ENCODE measurements around the gene RWDD1.
A peak's percentile ranks its signal among the peaks of the same experiment; 100 is the strongest.

The RWDD1 gene

DNA sequence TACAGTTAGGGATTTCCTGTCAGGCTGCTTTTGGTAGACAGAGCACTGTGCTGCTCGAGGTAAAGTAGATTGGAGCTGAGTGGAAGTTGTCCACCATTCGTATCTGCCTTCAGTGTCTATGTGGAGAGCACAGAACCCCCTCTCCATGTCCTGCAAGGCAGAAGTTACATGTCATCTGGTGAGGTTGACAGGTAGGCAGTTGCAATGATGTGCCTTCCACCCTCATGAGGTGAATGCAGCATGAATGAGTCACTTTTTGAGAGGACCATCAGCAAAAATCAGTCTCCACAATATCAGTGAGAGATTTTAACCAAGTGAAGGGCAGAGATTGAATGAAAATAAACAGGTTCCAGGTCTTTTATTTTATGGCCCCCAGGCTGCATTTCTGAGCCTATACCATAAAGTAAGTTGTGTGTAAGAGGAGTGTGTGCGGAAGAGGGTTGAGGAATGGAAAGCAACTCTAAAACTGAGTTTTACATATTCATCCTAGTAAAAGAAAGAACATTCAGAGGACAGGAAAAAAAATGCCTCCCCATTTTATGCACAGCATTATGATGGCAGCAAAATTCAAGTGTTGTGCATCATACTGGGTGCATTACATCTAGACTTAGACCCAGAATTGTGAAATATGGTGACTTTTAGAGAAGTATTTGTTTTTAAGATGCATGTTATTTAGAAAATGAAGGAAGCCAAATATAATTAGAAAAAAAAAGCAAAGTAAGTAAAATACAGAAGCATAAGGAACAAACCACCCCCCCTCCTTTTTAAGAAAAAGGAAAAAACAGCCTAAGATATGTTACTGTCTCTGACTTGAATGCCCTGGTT lies 41.6 kb upstream of the RWDD1 start:
- H2BK5ac ChIP-seq (ENCODE audit: low read length), result no peak overlapping the region
- H2AK5ac ChIP-seq (ENCODE audit: low read length), result peak overlapping the region; percentile 64
- H3K79me1 ChIP-seq (ENCODE audit: low read length), result no peaks in the 10 kb centered on the region
- H3K4ac ChIP-seq (ENCODE audit: low read depth, low read length), result no peak overlapping the region
- H3K36me3 ChIP-seq (ENCODE audit: control insufficient read depth, insufficient read depth, low read length), result no peaks in the 10 kb centered on the region
- no peak overlapping the region for H3K27ac ChIP-seq (ENCODE audit: low read depth, low read length)
- no peak overlapping the region for H3K18ac ChIP-seq (ENCODE audit: low read length)
- no peak overlapping the region for H3K23ac ChIP-seq (ENCODE audit: low read length)
- peaks cover 8% of the 10 kb centered on the region for H3K4me1 ChIP-seq (ENCODE audit: control insufficient read depth, low read depth, low read length)
- H3K9ac ChIP-seq (ENCODE audit: low read length), result peak overlapping the region; percentile 1
- WGBS (ENCODE audit: extremely low coverage, insufficient coverage, low lambda C conversion rate), result no CpG with 5 or more reads among the region's 3 CpGs
- H3K4me3 ChIP-seq (ENCODE audit: low read length), result no peak overlapping the region
- H4K5ac ChIP-seq (ENCODE audit: low read length), result no peak overlapping the region
- peak overlapping the region; percentile 69 for H3K56ac ChIP-seq (ENCODE audit: low read length)
- H3K27me3 ChIP-seq (ENCODE audit: insufficient read depth, low read length, poor library complexity), result no peaks in the 10 kb centered on the region
- DNase-seq, result peak; percentile 51
- H3K4me2 ChIP-seq (ENCODE audit: low read length), result no peak overlapping the region
- no peak overlapping the region for H2BK15ac ChIP-seq (replicated peaks; ENCODE audit: low read depth)
- H4K8ac ChIP-seq (ENCODE audit: low read depth, low read length), result no peak overlapping the region
- no peaks in the 10 kb centered on the region for H3K79me2 ChIP-seq (ENCODE audit: control insufficient read depth, insufficient read depth, low read length)
- no peak overlapping the region for H2BK120ac ChIP-seq (ENCODE audit: low read depth, low read length)

DNA sequence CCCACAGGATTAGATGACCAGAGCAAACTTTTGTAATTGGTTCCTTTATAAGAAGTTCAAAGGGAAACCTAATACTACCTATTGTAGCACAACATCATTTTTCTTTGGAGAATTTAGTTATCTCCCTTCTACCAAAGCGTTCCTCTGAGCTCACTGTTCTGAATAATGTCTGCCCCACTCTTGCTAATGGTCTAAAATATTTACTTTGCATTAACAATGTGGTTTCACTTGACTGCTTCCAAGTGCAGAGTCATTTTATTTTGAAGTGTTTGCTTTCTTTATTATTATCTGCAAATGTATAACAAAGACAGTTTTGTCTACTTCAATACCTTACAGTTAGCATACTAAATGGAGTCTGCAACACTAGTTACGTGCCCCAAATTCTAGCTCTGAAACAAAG lies 40.9 kb upstream of the RWDD1 start:
- Histone ChIP-seq H3K27ac (ENCODE audit: low read depth, low read length) (no peak overlapping the region), H3K79me1 (ENCODE audit: low read length) (no peaks in the 10 kb centered on the region), H2BK5ac (ENCODE audit: low read length) (no peak overlapping the region), H3K4me1 (ENCODE audit: control insufficient read depth, low read depth, low read length) (peaks cover 8% of the 10 kb centered on the region), H4K5ac (ENCODE audit: low read length) (no peak overlapping the region), H3K27me3 (ENCODE audit: insufficient read depth, low read length, poor library complexity) (no peaks in the 10 kb centered on the region), H3K4me2 (ENCODE audit: low read length) (no peak overlapping the region), H4K8ac (ENCODE audit: low read depth, low read length) (no peak overlapping the region), H3K36me3 (ENCODE audit: control insufficient read depth, insufficient read depth, low read length) (no peaks in the 10 kb centered on the region), H3K56ac (ENCODE audit: low read length) (no peak overlapping the region), H2BK120ac (ENCODE audit: low read depth, low read length) (no peak overlapping the region), H3K23ac (ENCODE audit: low read length) (no peak overlapping the region), H2BK15ac (replicated peaks; ENCODE audit: low read depth) (no peak overlapping the region), H2AK5ac (ENCODE audit: low read length) (no peak overlapping the region), H3K9ac (ENCODE audit: low read length) (no peak overlapping the region), H3K18ac (ENCODE audit: low read length) (no peak overlapping the region), H3K4ac (ENCODE audit: low read depth, low read length) (no peak overlapping the region), H3K79me2 (ENCODE audit: control insufficient read depth, insufficient read depth, low read length) (no peaks in the 10 kb centered on the region), H3K4me3 (ENCODE audit: low read length) (no peak overlapping the region)
- no peak for DNase-seq
- WGBS (ENCODE audit: extremely low coverage, insufficient coverage, low lambda C conversion rate), result no CpG with 5 or more reads among the region's 2 CpGs

DNA sequence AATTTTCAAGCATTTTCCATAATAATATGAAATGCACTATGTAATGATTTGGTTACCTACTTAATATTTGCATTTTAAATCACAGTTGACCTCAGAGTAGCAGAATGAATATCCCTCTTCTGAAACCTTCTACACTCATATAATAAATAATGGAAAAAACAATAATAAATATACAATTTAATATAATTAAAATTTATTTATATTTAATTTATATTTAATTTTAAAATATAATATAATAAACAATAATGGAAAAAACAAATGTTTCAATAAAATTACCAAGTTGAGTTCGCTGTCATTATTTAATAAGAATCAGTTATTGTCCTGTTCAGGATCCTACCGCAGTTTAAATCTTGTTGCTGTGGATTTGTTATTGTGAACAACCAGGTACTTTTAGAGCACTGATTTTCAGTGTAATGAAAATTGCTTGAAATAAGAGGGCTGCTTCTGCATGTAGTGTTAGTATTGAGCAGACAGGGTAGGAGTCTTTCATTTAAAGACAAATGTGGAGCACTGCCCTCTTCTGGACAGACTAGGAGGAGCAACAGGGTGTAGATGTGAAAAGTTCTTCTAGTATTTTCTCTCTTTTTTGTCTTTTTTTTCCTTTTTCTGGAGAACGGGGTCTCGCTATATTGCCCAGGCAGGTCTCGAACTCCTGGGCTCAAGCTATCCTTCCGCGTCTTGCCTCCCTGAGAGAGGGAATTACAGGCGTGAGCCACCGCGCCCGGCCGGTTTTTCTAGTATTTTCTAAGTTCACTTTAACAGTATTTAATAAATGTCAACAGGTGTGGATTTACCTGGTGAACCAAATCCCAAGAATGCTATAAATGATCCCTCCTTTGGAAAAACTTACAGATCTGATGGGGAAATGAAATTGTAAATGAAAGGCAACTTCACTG lies 39.4 kb upstream of the RWDD1 start:
- Histone ChIP-seq H3K4ac (ENCODE audit: low read depth, low read length) (peak overlapping the region; percentile 68), H3K18ac (ENCODE audit: low read length) (no peak overlapping the region), H3K56ac (ENCODE audit: low read length) (no peak overlapping the region), H4K5ac (ENCODE audit: low read length) (no peak overlapping the region), H3K27me3 (ENCODE audit: insufficient read depth, low read length, poor library complexity) (no peaks in the 10 kb centered on the region), H3K79me1 (ENCODE audit: low read length) (no peaks in the 10 kb centered on the region), H2BK120ac (ENCODE audit: low read depth, low read length) (no peak overlapping the region), H3K27ac (ENCODE audit: low read depth, low read length) (no peak overlapping the region), H3K4me2 (ENCODE audit: low read length) (no peak overlapping the region), H2BK5ac (ENCODE audit: low read length) (no peak overlapping the region), H2BK15ac (replicated peaks; ENCODE audit: low read depth) (no peak overlapping the region), H3K79me2 (ENCODE audit: control insufficient read depth, insufficient read depth, low read length) (no peaks in the 10 kb centered on the region), H2AK5ac (ENCODE audit: low read length) (no peak overlapping the region), H3K4me3 (ENCODE audit: low read length) (no peak overlapping the region), H3K36me3 (ENCODE audit: control insufficient read depth, insufficient read depth, low read length) (no peaks in the 10 kb centered on the region), H3K9ac (ENCODE audit: low read length) (no peak overlapping the region), H3K23ac (ENCODE audit: low read length) (no peak overlapping the region), H4K8ac (ENCODE audit: low read depth, low read length) (no peak overlapping the region), H3K4me1 (ENCODE audit: control insufficient read depth, low read depth, low read length) (peaks cover 8% of the 10 kb centered on the region)
- WGBS (ENCODE audit: extremely low coverage, insufficient coverage, low lambda C conversion rate), result no CpG with 5 or more reads among the region's 12 CpGs
- DNase-seq, result peak; percentile 88

DNA sequence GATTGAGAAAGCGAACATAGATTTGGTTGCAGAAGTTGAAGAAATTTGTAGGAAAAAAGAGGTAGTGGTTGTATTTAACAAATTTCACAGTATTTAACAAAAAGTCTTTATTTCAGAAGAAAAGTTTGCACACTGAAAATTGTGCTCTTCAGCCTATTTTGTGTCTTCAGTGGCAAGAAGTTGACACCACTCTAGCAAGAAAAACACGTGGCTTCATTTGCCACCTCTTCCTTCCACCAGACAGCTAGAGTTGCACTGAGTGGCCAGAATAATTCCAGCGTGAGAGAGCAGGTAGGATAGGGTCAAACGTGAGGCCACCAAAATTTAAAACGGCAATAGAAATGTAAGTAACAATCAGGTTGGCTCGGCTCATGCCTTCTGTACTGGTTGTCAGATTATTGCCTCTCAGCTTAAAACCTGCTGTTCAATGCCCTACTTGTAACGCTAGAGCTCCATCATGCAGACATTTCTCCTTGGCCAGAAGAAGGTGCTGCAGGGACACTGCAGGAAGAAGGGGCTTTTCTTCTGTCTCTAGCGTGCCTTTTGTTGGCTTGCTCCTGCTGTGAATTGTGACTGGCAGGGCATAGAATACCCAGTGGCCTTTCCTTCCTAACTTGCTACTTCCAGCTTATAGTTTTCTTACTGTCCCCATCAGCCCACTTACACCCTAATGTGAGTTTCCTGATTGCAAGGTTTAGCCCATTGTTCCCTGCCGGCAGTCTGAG lies 37.9 kb upstream of the RWDD1 start:
- DNase-seq, result peak; percentile 81
- Histone ChIP-seq H3K4me1 (ENCODE audit: control insufficient read depth, low read depth, low read length) (peaks cover 8% of the 10 kb centered on the region), H2AK5ac (ENCODE audit: low read length) (no peak overlapping the region), H2BK120ac (ENCODE audit: low read depth, low read length) (no peak overlapping the region), H3K79me1 (ENCODE audit: low read length) (no peaks in the 10 kb centered on the region), H4K5ac (ENCODE audit: low read length) (no peak overlapping the region), H2BK15ac (replicated peaks; ENCODE audit: low read depth) (no peak overlapping the region), H3K18ac (ENCODE audit: low read length) (no peak overlapping the region), H3K27ac (ENCODE audit: low read depth, low read length) (peak overlapping the region; percentile 30), H3K4me2 (ENCODE audit: low read length) (no peak overlapping the region), H3K79me2 (ENCODE audit: control insufficient read depth, insufficient read depth, low read length) (no peaks in the 10 kb centered on the region), H3K27me3 (ENCODE audit: insufficient read depth, low read length, poor library complexity) (no peaks in the 10 kb centered on the region), H3K36me3 (ENCODE audit: control insufficient read depth, insufficient read depth, low read length) (no peaks in the 10 kb centered on the region), H3K23ac (ENCODE audit: low read length) (peak overlapping the region; percentile 48), H3K56ac (ENCODE audit: low read length) (peak overlapping the region; percentile 66), H2BK5ac (ENCODE audit: low read length) (no peak overlapping the region), H4K8ac (ENCODE audit: low read depth, low read length) (no peak overlapping the region), H3K4ac (ENCODE audit: low read depth, low read length) (no peak overlapping the region), H3K4me3 (ENCODE audit: low read length) (no peak overlapping the region), H3K9ac (ENCODE audit: low read length) (peak overlapping the region; percentile 7)
- 100% methylated on average over 1 of the region's 9 CpGs for WGBS (ENCODE audit: extremely low coverage, insufficient coverage, low lambda C conversion rate)

DNA sequence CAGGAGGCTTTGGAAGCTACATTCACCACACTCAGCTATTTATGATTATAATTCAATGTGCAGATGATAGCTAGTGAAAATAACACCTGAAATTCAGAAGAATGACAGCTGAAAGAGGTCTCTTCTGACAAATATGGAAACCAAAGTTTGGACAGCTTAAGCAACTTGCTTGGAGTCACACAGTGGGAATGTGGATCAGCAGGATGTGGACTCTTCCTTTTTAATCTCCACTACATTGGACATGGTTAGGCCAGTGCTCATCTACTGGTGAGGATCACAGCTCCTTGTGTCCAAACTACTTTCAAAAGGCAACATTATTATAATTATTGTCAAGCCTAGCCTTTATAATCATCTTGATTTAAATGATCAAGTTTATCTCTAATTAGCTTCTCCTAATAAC lies 36.2 kb upstream of the RWDD1 start:
- DNase-seq, result no peak
- no peak overlapping the region for H2BK5ac ChIP-seq (ENCODE audit: low read length)
- H3K27ac ChIP-seq (ENCODE audit: low read depth, low read length), result no peak overlapping the region
- no peak overlapping the region for H3K4ac ChIP-seq (ENCODE audit: low read depth, low read length)
- H3K4me3 ChIP-seq (ENCODE audit: low read length), result no peak overlapping the region
- no peak overlapping the region for H3K9ac ChIP-seq (ENCODE audit: low read length)
- no peaks in the 10 kb centered on the region for H3K36me3 ChIP-seq (ENCODE audit: control insufficient read depth, insufficient read depth, low read length)
- H2BK120ac ChIP-seq (ENCODE audit: low read depth, low read length), result no peak overlapping the region
- no peak overlapping the region for H3K4me2 ChIP-seq (ENCODE audit: low read length)
- H3K27me3 ChIP-seq (ENCODE audit: insufficient read depth, low read length, poor library complexity), result no peaks in the 10 kb centered on the region
- H2BK15ac ChIP-seq (replicated peaks; ENCODE audit: low read depth), result no peak overlapping the region
- no peak overlapping the region for H4K8ac ChIP-seq (ENCODE audit: low read depth, low read length)
- H3K79me1 ChIP-seq (ENCODE audit: low read length), result no peaks in the 10 kb centered on the region
- H3K23ac ChIP-seq (ENCODE audit: low read length), result no peak overlapping the region
- peaks cover 3% of the 10 kb centered on the region for H3K4me1 ChIP-seq (ENCODE audit: control insufficient read depth, low read depth, low read length)
- no peaks in the 10 kb centered on the region for H3K79me2 ChIP-seq (ENCODE audit: control insufficient read depth, insufficient read depth, low read length)
- no peak overlapping the region for H3K18ac ChIP-seq (ENCODE audit: low read length)
- no peak overlapping the region for H3K56ac ChIP-seq (ENCODE audit: low read length)
- H2AK5ac ChIP-seq (ENCODE audit: low read length), result no peak overlapping the region
- H4K5ac ChIP-seq (ENCODE audit: low read length), result no peak overlapping the region
